ENCODE data around the gene ARF5.

Gene ARF5

DNA sequence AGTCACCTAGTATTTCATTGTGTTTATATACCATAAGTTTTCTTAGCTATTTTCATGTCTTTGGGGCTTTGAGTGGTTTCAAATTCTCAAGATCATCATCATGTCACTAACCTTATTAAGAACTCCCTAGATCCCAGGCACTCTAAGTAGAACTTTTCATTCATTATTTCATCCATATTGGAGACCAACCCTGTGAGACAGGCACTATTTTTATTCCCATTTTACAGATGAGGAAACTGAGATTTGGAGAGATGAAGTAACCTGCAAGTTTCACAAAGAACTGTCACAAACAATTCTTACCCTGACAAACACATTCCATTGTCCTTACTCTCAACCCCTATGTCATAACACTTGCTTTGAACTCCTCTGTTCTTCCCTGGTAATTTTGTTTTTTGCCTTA is 50.0 kb downstream of the ARF5 start:
- no peak for DNase-seq

Data from fibroblast of skin of scalp (primary cell).